Coronary artery (tissue), 2 donors: ENCODE results near the gene INPPL1.
"Not testable (repeated sequence)": the region's sequence is repeated elsewhere in the genome, so short reads cannot be mapped to it uniquely, and the experiment has no call there.

Experiments used
- DNase-seq: peaks from one replicate; pipeline ENCODE4 v3.0.0-alpha.2; 2017; ENCODE audit warnings: low spot score
- H3K27ac ChIP-seq, 2 donors: fragments of 200-600 bp; sonication (generic); one replicate each; pipeline ENCODE4 v1.5.1; 2016 to 2019
- H3K4me3 ChIP-seq: fragments of 200-600 bp; sonication (generic); 2 replicates; pipeline ENCODE4 v1.5.1; 2016; ENCODE audit warnings: mild to moderate bottlenecking, moderate library complexity
- TF ChIP-seq, protein P1 (sequence below): fragments of 200-600 bp; sonication (generic); IDR thresholded peaks from one replicate; pipeline ENCODE4 v1.5.1; 2019; ENCODE audit warnings: antibody characterized with exemption

Gene INPPL1, protein sequence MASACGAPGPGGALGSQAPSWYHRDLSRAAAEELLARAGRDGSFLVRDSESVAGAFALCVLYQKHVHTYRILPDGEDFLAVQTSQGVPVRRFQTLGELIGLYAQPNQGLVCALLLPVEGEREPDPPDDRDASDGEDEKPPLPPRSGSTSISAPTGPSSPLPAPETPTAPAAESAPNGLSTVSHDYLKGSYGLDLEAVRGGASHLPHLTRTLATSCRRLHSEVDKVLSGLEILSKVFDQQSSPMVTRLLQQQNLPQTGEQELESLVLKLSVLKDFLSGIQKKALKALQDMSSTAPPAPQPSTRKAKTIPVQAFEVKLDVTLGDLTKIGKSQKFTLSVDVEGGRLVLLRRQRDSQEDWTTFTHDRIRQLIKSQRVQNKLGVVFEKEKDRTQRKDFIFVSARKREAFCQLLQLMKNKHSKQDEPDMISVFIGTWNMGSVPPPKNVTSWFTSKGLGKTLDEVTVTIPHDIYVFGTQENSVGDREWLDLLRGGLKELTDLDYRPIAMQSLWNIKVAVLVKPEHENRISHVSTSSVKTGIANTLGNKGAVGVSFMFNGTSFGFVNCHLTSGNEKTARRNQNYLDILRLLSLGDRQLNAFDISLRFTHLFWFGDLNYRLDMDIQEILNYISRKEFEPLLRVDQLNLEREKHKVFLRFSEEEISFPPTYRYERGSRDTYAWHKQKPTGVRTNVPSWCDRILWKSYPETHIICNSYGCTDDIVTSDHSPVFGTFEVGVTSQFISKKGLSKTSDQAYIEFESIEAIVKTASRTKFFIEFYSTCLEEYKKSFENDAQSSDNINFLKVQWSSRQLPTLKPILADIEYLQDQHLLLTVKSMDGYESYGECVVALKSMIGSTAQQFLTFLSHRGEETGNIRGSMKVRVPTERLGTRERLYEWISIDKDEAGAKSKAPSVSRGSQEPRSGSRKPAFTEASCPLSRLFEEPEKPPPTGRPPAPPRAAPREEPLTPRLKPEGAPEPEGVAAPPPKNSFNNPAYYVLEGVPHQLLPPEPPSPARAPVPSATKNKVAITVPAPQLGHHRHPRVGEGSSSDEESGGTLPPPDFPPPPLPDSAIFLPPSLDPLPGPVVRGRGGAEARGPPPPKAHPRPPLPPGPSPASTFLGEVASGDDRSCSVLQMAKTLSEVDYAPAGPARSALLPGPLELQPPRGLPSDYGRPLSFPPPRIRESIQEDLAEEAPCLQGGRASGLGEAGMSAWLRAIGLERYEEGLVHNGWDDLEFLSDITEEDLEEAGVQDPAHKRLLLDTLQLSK

DNA sequence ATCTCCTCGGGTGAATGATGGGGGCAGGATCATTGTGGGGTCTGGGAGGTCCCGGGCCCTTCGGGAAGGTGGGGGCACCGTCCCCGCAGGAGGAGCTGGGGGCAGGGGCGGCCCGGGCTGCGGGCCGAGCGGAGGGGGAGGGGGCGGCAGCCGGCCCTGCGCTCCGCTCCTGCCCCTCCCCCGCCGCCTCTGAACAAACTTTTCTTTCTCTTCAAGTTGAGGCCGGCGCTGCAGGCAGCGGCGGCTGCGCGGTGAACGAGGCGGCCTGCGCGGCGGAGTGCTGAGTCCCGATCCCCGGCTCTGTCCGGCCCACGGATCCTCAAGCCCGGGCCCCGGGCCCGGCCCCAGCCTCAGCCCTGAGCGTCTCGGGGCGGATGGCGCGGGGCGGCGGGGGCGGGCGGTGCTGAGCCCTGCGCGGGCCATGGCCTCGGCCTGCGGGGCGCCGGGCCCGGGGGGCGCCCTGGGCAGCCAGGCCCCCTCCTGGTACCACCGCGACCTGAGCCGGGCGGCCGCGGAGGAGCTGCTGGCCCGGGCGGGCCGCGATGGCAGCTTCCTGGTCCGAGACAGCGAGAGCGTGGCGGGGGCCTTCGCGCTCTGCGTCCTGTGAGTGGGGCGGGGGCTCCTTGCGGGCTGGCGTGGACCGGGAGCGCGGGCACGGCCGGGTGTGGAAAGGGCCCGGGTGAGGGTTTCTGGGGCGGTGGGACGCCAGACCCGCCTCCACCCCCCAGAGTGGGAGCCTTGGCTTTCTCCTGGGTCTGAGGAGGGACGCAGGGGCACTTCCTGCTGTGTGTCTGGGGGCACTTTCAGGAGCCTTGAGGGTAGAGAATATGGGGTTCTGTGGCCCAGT is at the start of gene INPPL1:
Gene INPPL1, plus strand, starts transcription at position 204 of the 847 bp plus-strand sequence. Its CDS starts 218 bp downstream, at position 422.
- TF ChIP-seq, protein P1, sequence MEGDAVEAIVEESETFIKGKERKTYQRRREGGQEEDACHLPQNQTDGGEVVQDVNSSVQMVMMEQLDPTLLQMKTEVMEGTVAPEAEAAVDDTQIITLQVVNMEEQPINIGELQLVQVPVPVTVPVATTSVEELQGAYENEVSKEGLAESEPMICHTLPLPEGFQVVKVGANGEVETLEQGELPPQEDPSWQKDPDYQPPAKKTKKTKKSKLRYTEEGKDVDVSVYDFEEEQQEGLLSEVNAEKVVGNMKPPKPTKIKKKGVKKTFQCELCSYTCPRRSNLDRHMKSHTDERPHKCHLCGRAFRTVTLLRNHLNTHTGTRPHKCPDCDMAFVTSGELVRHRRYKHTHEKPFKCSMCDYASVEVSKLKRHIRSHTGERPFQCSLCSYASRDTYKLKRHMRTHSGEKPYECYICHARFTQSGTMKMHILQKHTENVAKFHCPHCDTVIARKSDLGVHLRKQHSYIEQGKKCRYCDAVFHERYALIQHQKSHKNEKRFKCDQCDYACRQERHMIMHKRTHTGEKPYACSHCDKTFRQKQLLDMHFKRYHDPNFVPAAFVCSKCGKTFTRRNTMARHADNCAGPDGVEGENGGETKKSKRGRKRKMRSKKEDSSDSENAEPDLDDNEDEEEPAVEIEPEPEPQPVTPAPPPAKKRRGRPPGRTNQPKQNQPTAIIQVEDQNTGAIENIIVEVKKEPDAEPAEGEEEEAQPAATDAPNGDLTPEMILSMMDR, result no peak
- peak within 1 kb of the TSS; percentile 92 to 95 for H3K27ac ChIP-seq
- DNase-seq, result no peak
- H3K4me3 ChIP-seq, result peak within 1 kb of the TSS; percentile 77

DNA sequence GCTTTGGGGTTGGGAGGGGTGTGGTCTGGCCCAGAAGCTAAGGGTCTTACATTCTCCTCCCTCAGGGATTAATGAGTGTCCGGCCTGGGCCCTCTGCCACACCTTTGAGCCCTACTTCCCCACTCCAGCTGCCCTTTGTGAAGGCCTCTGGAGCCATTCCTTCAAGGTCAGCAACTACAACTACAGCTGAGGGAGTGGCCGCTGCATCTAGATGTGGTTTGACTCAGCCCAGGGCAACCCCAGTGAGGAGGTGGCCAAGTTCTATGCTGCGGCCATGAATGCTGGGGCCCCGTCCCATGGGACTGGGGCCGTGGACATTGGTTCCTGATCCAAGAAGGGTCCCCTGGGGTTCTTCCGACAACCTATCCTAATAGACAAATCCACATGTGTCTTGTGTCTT is 46.9 kb upstream of the INPPL1 start:
- no peak overlapping the region for H3K27ac ChIP-seq
- TF ChIP-seq, protein P1, result no peak
- H3K4me3 ChIP-seq, result no peak overlapping the region
- no peak for DNase-seq

DNA sequence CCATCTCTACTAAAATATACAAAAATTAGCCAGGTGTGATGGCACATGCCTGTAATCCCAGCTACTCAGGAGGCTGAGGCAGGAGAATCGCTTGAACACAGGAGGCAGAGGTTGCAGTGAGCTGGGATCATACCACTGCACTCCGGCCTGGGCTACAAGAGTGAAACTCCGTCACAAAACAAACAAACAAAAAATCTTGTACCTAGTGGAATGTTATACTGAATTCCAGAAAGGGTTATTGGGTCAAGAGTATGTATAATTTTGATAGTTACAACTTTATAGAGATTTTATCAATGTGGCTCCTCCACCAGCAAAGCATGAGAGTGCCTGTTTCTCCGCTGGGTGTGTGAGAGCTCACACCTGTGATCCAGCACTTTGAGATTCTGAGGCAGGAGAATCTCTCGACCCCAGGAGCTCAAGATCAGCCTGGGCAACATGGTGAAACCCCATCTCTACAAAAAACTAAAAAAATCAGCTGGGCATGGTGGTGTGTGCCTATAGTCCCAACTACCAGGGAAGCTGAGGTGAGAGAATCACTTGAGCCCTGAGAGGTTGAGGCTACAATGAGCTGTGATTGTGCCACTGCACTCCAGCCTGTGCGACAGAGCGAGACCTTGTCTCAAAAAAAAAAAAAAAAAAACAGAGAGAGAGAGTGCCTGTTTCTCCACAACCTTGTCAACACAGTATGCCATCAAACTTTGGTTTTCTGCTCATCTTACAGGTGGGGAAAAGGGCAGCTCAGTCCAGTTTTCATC is 45.3 kb upstream of the INPPL1 start:
- H3K27ac ChIP-seq, result no peak overlapping the region
- TF ChIP-seq, protein P1, result no peak

DNA sequence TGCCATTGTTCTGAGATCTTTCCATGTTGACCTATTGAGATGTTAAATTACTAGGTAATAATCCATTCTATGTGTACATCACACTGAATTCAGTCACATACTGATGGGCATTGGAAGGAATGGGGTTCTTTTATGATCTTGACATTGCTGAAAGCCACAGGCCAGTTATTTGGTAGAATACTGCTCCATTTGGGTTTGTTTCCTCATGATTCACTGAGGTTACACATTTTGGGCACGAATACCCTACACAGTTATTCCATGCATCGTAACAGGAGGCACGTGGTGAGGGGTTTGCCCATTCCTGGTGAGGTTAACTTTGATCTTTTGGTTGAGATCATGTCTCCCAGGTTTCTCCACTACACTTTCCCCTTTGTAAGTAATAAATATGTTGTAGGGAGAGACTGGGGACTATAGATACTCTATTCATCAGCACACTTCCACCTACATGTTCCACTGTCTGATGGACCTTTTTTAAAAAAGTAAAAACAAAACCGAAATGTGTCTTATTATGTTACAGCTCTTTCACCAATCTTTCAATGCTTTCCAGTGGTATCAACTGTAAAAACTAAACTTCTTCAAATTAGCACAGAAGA is 44.7 kb upstream of the INPPL1 start:
- Histone ChIP-seq H3K27ac (no peak overlapping the region), H3K4me3 (no peak overlapping the region)
- no peak for DNase-seq
- TF ChIP-seq, protein P1, result no peak

More for the DNA sequence above, 45.3 kb upstream of the INPPL1 start:
- no peak overlapping the region for H3K4me3 ChIP-seq
- DNase-seq, result no peak

DNA sequence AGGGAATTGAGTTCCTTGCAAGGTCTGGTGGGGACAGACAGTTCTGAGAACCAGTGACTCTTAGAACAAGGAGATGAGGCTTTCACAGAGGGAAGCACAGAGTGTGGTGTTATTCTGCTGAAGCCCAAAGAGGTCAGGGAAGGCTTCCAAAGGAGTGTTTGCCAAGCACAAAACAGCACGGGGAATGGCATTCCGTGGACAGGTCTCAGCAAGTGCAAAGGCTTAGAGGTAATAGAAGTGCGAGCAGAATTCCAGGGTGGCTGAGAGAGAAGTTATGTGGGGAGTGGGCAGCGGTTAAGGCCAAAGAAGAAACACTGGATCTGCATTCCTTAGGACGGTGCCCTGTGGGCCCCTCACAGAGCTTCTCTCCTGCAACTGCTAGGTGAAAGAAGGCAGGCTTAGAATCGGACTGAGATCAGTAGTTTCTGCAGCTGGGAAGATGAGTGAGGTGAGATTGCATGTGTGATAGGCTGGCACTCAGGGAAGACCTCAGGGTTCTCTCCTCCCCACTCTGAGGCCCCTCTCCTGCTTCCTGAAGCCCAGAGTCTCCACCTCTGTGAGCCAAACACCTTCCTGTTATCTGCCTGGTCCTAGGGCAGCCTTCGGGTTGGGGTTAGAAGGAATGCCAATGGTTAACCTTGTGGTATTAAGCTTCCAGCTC is 43.5 kb upstream of the INPPL1 start:
- not testable (repeated sequence) for H3K4me3 ChIP-seq, H3K27ac ChIP-seq

DNA sequence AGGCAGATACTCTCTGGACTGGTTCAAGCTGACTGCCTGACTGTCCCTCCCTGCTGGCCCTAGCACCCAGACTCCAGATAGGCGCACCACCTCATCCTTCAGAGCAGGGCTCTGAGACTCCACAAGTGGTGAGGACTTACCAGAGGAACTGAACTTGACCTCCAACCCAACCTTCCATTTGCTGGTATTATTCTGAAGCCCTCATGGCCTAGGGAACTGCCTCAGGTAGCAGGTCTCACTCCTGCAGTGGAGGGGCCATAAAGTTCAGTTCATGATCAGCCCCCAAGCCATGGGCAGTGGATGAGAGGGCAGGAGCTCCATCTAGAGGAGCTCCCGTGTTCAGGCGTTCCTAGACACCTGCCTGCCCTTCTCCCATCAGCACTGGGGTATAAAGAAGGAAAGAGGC is 43.0 kb upstream of the INPPL1 start:
- not testable (repeated sequence) for H3K27ac ChIP-seq, DNase-seq, H3K4me3 ChIP-seq

More for the DNA sequence above, 43.5 kb upstream of the INPPL1 start:
- not testable (repeated sequence) for DNase-seq
